ENCODE results near the gene UBA3.

Gene UBA3

DNA sequence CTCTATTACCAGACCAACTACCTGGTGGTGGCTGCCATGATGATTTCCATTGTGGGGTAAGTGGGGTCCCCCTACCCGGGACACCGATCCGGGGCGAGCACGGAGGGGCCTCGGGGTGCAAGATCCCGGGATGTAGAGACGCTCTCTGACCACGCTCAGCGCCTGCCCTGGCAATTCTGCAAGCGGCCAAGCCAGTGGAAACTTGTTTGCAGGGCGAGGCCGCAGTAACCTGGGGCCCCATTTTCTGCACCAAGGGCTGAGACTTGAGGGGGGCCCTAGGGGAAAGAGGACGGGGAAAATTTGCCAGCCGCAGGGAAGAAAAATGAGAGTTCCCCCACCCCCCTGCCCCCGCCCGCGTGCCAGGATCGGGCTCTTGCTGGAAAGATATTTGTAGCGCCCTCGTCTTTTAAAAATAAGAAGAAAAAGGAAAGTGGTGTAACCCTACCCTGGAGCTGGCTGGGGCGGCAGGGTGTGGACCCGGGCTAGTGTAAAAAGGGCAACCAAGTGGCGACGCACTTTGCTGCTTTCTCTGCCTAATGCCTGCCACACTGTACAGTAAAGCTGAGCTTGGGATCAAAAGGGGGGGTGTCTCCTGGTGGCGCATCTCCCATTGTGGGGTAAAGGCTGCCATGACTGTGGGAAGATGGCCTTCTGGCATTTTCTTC lies 5.1 kb upstream of the UBA3 start:
- peak overlapping the region; percentile 76 to 90 for H3K4me3 ChIP-seq (ENCODE audit: low read depth in 1 of 2, low read length in 2 of 2)
- peak overlapping the region; percentile 90 for H3K9ac ChIP-seq (ENCODE audit: low read length)
- H3K9me3 ChIP-seq (ENCODE audit: low read length) = no peaks in the 10 kb centered on the region
- peak overlapping the region; percentile 99 for H3K27ac ChIP-seq (ENCODE audit: low read depth, low read length)
- H3K4me1 ChIP-seq (ENCODE audit: insufficient read depth, low read length) = peaks cover 51% of the 10 kb centered on the region
- H3K27me3 ChIP-seq (ENCODE audit: control insufficient read depth in 1 of 2, insufficient read depth in 2 of 2, low read length in 2 of 2) = no peaks in the 10 kb centered on the region
- no peaks in the 10 kb centered on the region for H3K36me3 ChIP-seq (ENCODE audit: insufficient read depth, low read length)

DNA sequence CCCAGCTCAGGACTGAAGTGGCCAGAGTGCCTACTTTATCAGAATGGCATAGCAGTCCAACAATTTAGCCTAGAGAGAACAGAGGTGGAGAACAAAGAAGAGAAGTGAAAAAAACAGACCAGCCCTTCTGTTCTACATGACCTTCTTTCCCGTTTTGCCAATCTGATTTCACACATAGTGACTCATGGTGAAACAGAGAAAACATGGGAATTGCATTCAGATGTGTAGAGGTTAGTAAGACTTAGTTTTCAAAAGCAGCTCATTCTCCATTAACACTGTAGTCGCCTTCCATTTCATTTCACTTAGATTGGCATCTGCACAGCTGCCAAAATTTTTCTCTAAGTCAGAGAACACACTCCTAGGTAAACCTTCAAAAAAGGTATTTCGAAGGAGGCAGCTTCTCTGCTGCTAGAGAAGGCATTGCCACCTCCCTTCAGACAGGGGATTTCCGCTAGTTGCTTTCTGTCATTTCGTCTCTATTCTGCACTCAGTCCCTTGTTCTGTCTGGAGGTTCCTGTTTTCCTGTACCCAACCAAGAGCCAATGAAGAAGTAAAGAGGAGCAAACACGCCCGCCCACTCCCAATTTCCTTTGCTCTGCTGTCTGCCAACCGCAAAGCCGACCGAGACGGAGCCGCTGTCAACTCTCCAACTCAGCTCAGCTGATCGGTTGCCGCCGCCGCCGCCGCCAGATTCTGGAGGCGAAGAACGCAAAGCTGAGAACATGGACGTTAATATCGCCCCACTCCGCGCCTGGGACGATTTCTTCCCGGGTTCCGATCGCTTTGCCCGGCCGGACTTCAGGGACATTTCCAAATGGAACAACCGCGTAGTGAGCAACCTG lies 4.4 kb upstream of the UBA3 start, which contains the start of gene ARL6IP5:
Gene ARL6IP5 (plus strand): TSS at position 612 of the 842 bp plus-strand sequence. CDS start 111 bp downstream, at position 723.
- peaks cover 44% of the 10 kb centered on the region for H3K4me1 ChIP-seq (ENCODE audit: insufficient read depth, low read length)
- H3K9me3 ChIP-seq (ENCODE audit: low read length) = no peaks in the 10 kb centered on the region
- no peaks in the 10 kb centered on the region for H3K36me3 ChIP-seq (ENCODE audit: insufficient read depth, low read length)
- H3K4me3 ChIP-seq (ENCODE audit: low read depth in 1 of 2, low read length in 2 of 2) = peak within 1 kb of the TSS; percentile 76 to 90
- peak within 1 kb of the TSS; percentile 90 for H3K9ac ChIP-seq (ENCODE audit: low read length)
- H3K27me3 ChIP-seq (ENCODE audit: control insufficient read depth in 1 of 2, insufficient read depth in 2 of 2, low read length in 2 of 2) = no peaks in the 10 kb centered on the region
- peak within 1 kb of the TSS; percentile 99 for H3K27ac ChIP-seq (ENCODE audit: low read depth, low read length)

DNA sequence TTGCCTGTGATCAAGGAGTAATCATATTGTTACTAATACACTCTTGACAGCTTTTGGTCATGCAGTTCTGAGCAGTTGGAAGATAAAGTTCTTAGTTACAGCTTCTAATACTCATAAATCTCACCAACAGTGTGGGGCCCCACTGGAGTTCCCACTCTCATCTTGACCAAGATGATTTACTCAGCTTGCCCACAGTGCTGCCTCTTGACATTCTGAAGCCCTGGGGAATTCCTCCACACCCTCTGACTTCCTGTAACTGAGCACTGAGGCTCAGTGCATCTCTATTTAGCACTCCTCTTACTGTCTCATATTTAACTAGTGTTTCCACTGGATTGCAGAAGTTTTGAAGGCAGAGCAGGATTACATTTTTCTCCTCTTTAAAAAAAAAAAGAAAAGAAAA lies 2.6 kb upstream of the UBA3 start:
- Histone ChIP-seq H3K27ac (ENCODE audit: low read depth, low read length) (no peak overlapping the region), H3K36me3 (ENCODE audit: insufficient read depth, low read length) (no peaks in the 10 kb centered on the region), H3K4me3 (ENCODE audit: low read depth in 1 of 2, low read length in 2 of 2) (no peak overlapping the region), H3K9me3 (ENCODE audit: low read length) (no peaks in the 10 kb centered on the region), H3K4me1 (ENCODE audit: insufficient read depth, low read length) (peaks cover 41% of the 10 kb centered on the region), H3K27me3 (ENCODE audit: control insufficient read depth in 1 of 2, insufficient read depth in 2 of 2, low read length in 2 of 2) (no peaks in the 10 kb centered on the region), H3K9ac (ENCODE audit: low read length) (no peak overlapping the region)

DNA sequence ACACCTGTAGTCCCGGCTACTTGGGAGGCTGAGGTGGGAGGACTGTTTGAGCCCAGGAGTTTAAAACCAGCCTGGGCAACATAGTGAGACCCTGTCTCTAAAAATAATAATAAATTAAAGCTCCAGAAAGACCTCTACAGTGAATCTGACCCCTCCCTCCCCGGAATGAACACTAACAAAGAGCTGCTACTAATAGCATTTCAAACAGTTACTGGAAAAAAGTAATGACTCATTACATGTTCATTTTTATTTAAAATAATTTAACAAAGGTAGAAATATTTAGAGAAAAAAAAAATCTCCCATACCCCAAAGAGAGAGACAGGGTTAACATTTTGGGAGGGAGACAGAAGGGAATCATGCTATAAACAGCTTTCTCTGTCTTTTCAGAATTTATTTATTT lies 2.2 kb upstream of the UBA3 start:
- H3K27ac ChIP-seq (ENCODE audit: low read depth, low read length) = peak overlapping the region; percentile 28

DNA sequence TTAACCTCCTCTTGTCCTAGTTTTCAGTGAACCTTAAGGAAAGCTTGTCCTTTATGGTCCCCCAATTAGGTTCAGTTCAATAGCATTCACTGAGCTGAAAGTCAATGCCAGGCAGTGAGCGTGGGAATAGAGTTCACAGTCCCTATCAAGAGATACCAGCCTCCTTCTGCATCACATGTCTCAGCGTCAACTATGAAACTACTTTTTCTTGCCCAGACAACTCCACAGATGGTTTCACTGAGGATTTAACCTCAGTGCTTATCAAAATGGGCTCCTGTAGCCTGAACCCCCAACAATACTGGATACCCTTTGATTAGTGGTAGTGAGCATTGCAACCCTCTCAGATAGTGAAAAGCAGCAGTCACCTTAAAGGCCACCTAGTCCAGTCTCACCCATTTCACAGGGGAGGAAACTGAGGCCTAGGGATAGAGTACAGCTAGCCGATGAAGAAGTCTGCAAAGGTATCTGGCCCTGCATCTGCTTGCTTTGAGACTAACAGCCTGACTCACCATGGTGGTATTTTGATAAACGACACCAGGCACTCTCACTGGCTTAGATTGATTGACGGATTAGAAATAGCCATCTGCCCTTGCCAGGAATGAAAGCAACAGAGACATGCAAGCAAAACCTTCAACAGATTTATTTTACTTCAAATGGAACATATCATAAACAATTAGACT lies 1.6 kb upstream of the UBA3 start:
- H3K27ac ChIP-seq (ENCODE audit: low read depth, low read length) = no peak overlapping the region
- H3K9ac ChIP-seq (ENCODE audit: low read length) = no peak overlapping the region
- H3K9me3 ChIP-seq (ENCODE audit: low read length) = no peaks in the 10 kb centered on the region
- H3K4me3 ChIP-seq (ENCODE audit: low read depth in 1 of 2, low read length in 2 of 2) = no peak overlapping the region
- H3K27me3 ChIP-seq (ENCODE audit: control insufficient read depth in 1 of 2, insufficient read depth in 2 of 2, low read length in 2 of 2) = no peaks in the 10 kb centered on the region
- no peaks in the 10 kb centered on the region for H3K36me3 ChIP-seq (ENCODE audit: insufficient read depth, low read length)
- peaks cover 32% of the 10 kb centered on the region for H3K4me1 ChIP-seq (ENCODE audit: insufficient read depth, low read length)

More for the DNA sequence above, 2.2 kb upstream of the UBA3 start:
- no peaks in the 10 kb centered on the region for H3K36me3 ChIP-seq (ENCODE audit: insufficient read depth, low read length)
- H3K9ac ChIP-seq (ENCODE audit: low read length) = no peak overlapping the region
- peaks cover 37% of the 10 kb centered on the region for H3K4me1 ChIP-seq (ENCODE audit: insufficient read depth, low read length)
- H3K9me3 ChIP-seq (ENCODE audit: low read length) = no peaks in the 10 kb centered on the region
- H3K27me3 ChIP-seq (ENCODE audit: control insufficient read depth in 1 of 2, insufficient read depth in 2 of 2, low read length in 2 of 2) = no peaks in the 10 kb centered on the region
- no peak overlapping the region for H3K4me3 ChIP-seq (ENCODE audit: low read depth in 1 of 2, low read length in 2 of 2)

DNA sequence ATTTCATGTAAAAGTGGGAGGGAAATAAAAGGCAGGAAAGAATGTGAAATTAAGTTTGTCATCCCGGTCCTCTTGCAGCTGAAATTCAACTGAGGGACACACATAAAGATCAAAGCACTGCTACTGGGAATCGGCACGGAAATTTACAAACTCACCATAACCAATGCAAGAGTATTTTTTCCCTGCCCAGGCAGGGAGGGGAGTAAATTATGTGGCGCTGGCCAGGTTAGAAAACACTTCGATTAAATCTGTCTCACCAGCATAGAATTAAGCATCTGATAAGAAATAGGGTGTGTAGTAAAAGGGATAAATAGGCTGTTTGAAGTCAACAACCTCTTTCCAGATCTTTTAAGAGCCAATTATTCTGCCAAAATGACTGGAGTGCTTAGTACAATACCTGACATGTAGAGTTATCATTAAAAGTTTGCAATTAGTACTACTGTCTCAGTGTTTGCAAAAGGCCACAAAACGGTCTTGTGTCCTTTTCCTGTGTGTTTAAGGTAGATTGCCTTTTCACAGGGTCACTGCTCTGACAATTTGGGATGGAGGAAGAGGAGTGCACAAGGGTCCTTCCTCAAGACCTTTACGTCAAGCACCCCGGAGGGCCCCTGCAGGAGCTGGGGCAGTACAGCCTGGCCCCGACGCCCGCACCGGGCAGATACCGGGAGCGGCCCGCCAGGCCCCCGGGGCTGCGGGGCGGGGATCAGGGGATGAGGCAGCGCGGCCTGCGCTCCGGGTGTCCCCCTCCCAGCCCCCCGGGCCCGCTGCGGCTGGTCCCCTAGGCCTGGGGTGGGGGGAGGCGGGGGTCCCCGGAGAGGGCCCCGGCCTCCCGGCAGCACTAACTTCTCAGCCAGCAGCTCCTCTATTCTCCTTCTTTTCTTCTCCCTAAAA lies 651 bp downstream of the UBA3 start:
- H3K27ac ChIP-seq (ENCODE audit: low read depth, low read length) = peak overlapping the region; percentile 74

DNA sequence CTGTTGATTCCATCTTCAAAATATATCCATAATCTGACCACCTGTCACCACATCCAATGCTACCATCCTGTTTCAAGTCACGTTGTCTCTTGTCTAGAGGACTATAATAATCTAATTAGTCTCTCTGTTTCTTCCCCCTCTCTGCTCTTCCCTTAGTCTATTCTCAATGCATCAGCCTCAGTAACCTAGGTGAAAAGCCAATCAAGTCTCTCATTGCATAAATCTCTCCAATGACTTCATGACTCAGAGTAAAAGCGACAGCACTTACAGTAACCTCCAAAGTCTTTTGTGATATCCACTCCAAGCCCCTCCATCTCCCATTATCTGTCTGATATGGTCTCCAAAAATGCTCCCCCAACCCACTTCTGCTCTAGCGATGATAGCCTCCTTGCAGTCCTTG lies 7.2 kb downstream of the UBA3 start:
- no peak overlapping the region for H3K4me3 ChIP-seq (ENCODE audit: low read depth in 1 of 2, low read length in 2 of 2)
- peaks cover 8% of the 10 kb centered on the region for H3K36me3 ChIP-seq (ENCODE audit: insufficient read depth, low read length)
- no peaks in the 10 kb centered on the region for H3K9me3 ChIP-seq (ENCODE audit: low read length)
- no peak overlapping the region for H3K27ac ChIP-seq (ENCODE audit: low read depth, low read length)
- no peak overlapping the region for H3K9ac ChIP-seq (ENCODE audit: low read length)
- no peaks in the 10 kb centered on the region for H3K4me1 ChIP-seq (ENCODE audit: insufficient read depth, low read length)
- no peaks in the 10 kb centered on the region for H3K27me3 ChIP-seq (ENCODE audit: control insufficient read depth in 1 of 2, insufficient read depth in 2 of 2, low read length in 2 of 2)

More for the DNA sequence above, 651 bp downstream of the UBA3 start:
- no peaks in the 10 kb centered on the region for H3K9me3 ChIP-seq (ENCODE audit: low read length)
- H3K4me1 ChIP-seq (ENCODE audit: insufficient read depth, low read length) = peaks cover 30% of the 10 kb centered on the region
- peak overlapping the region; percentile 31 for H3K9ac ChIP-seq (ENCODE audit: low read length)
- H3K4me3 ChIP-seq (ENCODE audit: low read depth in 1 of 2, low read length in 2 of 2) = peak overlapping the region; percentile 49 to 71
- H3K27me3 ChIP-seq (ENCODE audit: control insufficient read depth in 1 of 2, insufficient read depth in 2 of 2, low read length in 2 of 2) = no peaks in the 10 kb centered on the region
- no peaks in the 10 kb centered on the region for H3K36me3 ChIP-seq (ENCODE audit: insufficient read depth, low read length)

DNA sequence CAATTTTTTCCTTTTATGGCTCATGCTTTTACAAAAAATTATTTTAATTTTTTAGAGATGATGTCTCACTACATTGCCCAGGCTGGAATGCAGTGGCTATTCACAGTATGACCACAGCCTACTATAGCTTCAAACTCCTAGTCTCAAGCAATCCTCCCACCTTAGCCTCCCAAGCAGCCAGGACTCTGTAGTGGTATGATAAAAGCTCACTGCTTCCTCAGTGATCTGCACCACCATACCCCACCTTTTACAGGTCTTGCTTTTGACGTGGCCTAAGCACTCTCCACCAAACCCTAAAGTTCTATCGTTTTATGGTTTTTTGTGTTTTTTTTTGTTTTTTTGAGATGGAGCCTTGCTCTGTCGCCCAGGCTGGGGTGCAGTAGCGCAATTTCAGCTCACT lies 14.0 kb downstream of the UBA3 start:
- Histone ChIP-seq H3K27ac (ENCODE audit: low read depth, low read length) (no peak overlapping the region), H3K4me3 (ENCODE audit: low read depth in 1 of 2, low read length in 2 of 2) (no peak overlapping the region), H3K9me3 (ENCODE audit: low read length) (no peaks in the 10 kb centered on the region), H3K27me3 (ENCODE audit: control insufficient read depth in 1 of 2, insufficient read depth in 2 of 2, low read length in 2 of 2) (no peaks in the 10 kb centered on the region), H3K4me1 (ENCODE audit: insufficient read depth, low read length) (no peaks in the 10 kb centered on the region), H3K9ac (ENCODE audit: low read length) (no peak overlapping the region), H3K36me3 (ENCODE audit: insufficient read depth, low read length) (peaks cover 20% of the 10 kb centered on the region)

DNA sequence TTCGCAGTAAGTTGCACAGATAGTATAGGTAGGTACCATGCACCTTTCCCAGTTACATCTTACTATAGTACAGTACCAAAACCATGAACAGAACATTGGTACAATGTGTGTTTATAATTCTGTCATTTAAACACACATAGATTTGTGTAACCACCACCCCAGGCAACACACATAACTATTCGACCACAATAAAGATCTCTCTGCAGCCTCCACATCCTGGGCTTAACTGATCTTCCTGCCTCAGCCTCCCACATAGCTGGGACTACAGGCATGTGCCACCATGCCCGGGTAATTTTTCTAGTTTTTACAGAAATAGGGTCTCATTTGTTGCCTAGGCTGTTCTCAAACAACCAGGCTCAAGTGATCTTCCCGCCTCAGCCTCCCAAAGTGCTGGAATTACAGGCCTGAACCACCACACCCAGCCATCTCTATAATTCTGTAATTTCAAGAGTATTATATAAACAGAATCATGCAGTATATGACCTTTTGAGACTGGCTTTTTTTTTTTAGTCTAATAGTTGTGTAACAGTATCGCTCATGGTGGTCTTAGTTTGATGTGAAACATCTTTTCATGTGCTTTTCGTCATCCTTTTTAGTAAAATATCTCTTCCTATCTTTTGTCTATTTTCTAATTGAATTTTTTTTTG lies 14.7 kb downstream of the UBA3 start:
- Histone ChIP-seq H3K27me3 (ENCODE audit: control insufficient read depth in 1 of 2, insufficient read depth in 2 of 2, low read length in 2 of 2) (no peaks in the 10 kb centered on the region), H3K36me3 (ENCODE audit: insufficient read depth, low read length) (peaks cover 23% of the 10 kb centered on the region), H3K9ac (ENCODE audit: low read length) (no peak overlapping the region), H3K4me1 (ENCODE audit: insufficient read depth, low read length) (no peaks in the 10 kb centered on the region), H3K9me3 (ENCODE audit: low read length) (no peaks in the 10 kb centered on the region), H3K27ac (ENCODE audit: low read depth, low read length) (no peak overlapping the region), H3K4me3 (ENCODE audit: low read depth in 1 of 2, low read length in 2 of 2) (no peak overlapping the region)

DNA sequence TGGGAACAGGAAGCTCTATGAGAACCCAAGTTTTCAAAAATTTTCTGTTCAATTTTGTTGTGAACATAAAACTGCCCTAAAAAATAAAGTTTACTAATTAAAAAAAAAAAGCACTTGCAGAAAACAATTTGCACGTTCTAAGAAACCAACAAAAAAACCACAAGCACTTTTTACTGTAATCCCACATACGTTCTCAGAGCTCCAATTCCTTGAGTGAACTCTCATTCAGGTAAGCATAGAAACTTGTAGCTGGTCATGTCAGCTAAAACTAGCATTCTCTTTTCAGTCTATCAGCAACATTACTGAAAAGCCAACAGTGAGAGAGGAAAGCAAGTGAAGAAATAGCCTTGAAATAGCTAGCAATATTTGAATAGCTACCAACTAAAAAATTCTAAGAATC lies 16.5 kb downstream of the UBA3 start:
- Histone ChIP-seq H3K27ac (ENCODE audit: low read depth, low read length) (no peak overlapping the region), H3K9ac (ENCODE audit: low read length) (no peak overlapping the region), H3K9me3 (ENCODE audit: low read length) (no peaks in the 10 kb centered on the region), H3K36me3 (ENCODE audit: insufficient read depth, low read length) (peaks cover 34% of the 10 kb centered on the region), H3K4me1 (ENCODE audit: insufficient read depth, low read length) (no peaks in the 10 kb centered on the region), H3K4me3 (ENCODE audit: low read depth in 1 of 2, low read length in 2 of 2) (no peak overlapping the region), H3K27me3 (ENCODE audit: control insufficient read depth in 1 of 2, insufficient read depth in 2 of 2, low read length in 2 of 2) (no peaks in the 10 kb centered on the region)

Measured in muscle layer of colon (tissue), 2 donors.